ENCODE results near the gene ITFG1. TPM values are rescaled to one million over a fixed set of nuclear protein-coding genes. Genes with fewer than 3 reads are reported as not detected.

The ITFG1 gene
- total RNA-seq, 1 donor, result 58.6 TPM

- no peaks in the 10 kb centered on the region for H3K36me3 ChIP-seq (ENCODE audit: insufficient read depth, low read length)
- H3K27ac ChIP-seq (ENCODE audit: low read depth, low read length), result no peak overlapping the region
- TF ChIP-seq CTCF (IDR thresholded peaks at IDR 0.05; ENCODE audit: extremely low read depth, low read depth, low read length), result no peak
- no peaks in the 10 kb centered on the region for H3K27me3 ChIP-seq (ENCODE audit: insufficient read depth, low read length)
- DNase-seq (ENCODE audit: insufficient read length, low spot score, missing footprints), result no peak
- H2AFZ ChIP-seq (ENCODE audit: low read length), result no peak overlapping the region
- no peaks in the 10 kb centered on the region for H3K79me2 ChIP-seq (ENCODE audit: insufficient read depth, low read length)
- no peak overlapping the region for H3K4me2 ChIP-seq (ENCODE audit: insufficient read depth, low read length)
- H3K9me3 ChIP-seq (ENCODE audit: low read depth, low read length), result no peaks in the 10 kb centered on the region
- no peaks in the 10 kb centered on the region for H4K20me1 ChIP-seq (ENCODE audit: insufficient read depth, low read length)
- H3K4me3 ChIP-seq (ENCODE audit: insufficient read depth, low read length), result no peak overlapping the region
- H3K4me1 ChIP-seq (ENCODE audit: insufficient read depth, low read length), result no peaks in the 10 kb centered on the region
These were observed 347.7 kb downstream of the ITFG1 start for GRCh38 chr16:47113130-47113529.

- Histone ChIP-seq H4K20me1 (ENCODE audit: insufficient read depth, low read length) (no peaks in the 10 kb centered on the region), H3K4me2 (ENCODE audit: insufficient read depth, low read length) (no peak overlapping the region), H3K79me2 (ENCODE audit: insufficient read depth, low read length) (no peaks in the 10 kb centered on the region), H3K36me3 (ENCODE audit: insufficient read depth, low read length) (no peaks in the 10 kb centered on the region), H3K4me3 (ENCODE audit: insufficient read depth, low read length) (no peak overlapping the region), H3K27me3 (ENCODE audit: insufficient read depth, low read length) (no peaks in the 10 kb centered on the region), H3K27ac (ENCODE audit: low read depth, low read length) (no peak overlapping the region), H2AFZ (ENCODE audit: low read length) (no peak overlapping the region), H3K9me3 (ENCODE audit: low read depth, low read length) (no peaks in the 10 kb centered on the region), H3K4me1 (ENCODE audit: insufficient read depth, low read length) (no peaks in the 10 kb centered on the region)
- no peak for TF ChIP-seq CTCF (IDR thresholded peaks at IDR 0.05; ENCODE audit: extremely low read depth, low read depth, low read length)
- DNase-seq (ENCODE audit: insufficient read length, low spot score, missing footprints), result peak; percentile 22
These were observed 349.9 kb downstream of the ITFG1 start for GRCh38 chr16:47110939-47111338.

GRCh38 chr16:47109361-47109760 lies 351.5 kb downstream of the ITFG1 start:
- no peaks in the 10 kb centered on the region for H4K20me1 ChIP-seq (ENCODE audit: insufficient read depth, low read length)
- no peak for DNase-seq (ENCODE audit: insufficient read length, low spot score, missing footprints)
- no peak overlapping the region for H3K27ac ChIP-seq (ENCODE audit: low read depth, low read length)
- no peaks in the 10 kb centered on the region for H3K27me3 ChIP-seq (ENCODE audit: insufficient read depth, low read length)
- no peaks in the 10 kb centered on the region for H3K9me3 ChIP-seq (ENCODE audit: low read depth, low read length)
- H3K4me2 ChIP-seq (ENCODE audit: insufficient read depth, low read length), result no peak overlapping the region
- H3K79me2 ChIP-seq (ENCODE audit: insufficient read depth, low read length), result no peaks in the 10 kb centered on the region
- no peaks in the 10 kb centered on the region for H3K36me3 ChIP-seq (ENCODE audit: insufficient read depth, low read length)
- no peak for TF ChIP-seq CTCF (IDR thresholded peaks at IDR 0.05; ENCODE audit: extremely low read depth, low read depth, low read length)
- no peaks in the 10 kb centered on the region for H3K4me1 ChIP-seq (ENCODE audit: insufficient read depth, low read length)
- no peak overlapping the region for H3K4me3 ChIP-seq (ENCODE audit: insufficient read depth, low read length)
- H2AFZ ChIP-seq (ENCODE audit: low read length), result no peak overlapping the region

Small RNA genes lying within 50 kb of the gene (small RNA-seq; reads per million reads assigned to genes)
- not detected for gene RF00019
- not detected for gene RNA5SP425

Other genes starting within 250 kb of the ITFG1 start
- gene PHKB, start 268 bp upstream of the ITFG1 start, total RNA-seq, result 76.4 and 84.9 TPM in 2 replicates

Measured in osteoblast (primary cell).